CD4-positive, alpha-beta T cell treated with Interleukin-4 for 4 hours (primary cell): ENCODE results near the gene LAMB2.

Experiments
- DNase-seq: peaks from one replicate; pipeline ENCODE4 v3.0.0-alpha.2; 2020

LAMB2 gene

DNA sequence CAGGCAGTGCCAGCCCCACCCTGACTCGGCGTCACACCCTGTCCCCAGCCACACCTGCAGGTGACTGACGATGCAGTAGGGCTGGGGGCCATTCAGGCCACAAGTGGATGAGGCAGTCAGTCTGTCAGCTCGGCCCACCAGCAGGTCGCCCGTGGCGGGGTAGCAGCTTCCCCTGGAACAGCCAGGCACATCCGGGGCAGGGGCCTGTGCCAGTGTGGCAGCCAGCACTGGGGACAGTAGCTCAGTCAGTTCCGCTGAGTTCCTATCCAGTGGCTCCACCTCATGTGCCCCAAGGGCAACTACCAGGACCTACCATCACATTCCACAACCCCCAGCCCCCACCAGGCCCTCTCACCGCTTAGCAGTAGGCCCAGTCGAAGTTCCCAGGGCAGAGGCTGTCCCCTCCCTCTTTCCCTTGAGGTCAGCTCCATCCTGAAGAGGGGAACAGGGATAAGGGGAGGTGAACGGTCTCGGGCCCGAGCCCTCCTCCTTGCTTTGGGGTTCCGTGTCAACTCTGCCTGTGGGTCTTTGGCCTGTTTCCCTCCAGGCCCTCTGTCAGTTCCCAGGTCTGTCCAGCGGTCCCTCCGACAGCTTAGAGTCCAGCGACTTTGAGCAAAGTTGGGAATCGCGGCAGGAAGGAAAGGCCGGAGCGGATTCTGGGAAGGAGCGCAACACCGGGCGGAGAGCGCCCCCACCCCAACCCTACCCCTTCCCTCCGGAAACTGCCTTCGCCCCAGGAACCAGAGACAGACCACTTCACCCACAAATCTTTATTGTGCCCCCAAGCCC, at the start of gene LAMB2:
Gene LAMB2, minus strand, starts transcription at position 614 of the 789 bp plus-strand sequence. Its CDS starts 183 bp downstream, at position 431.
- DNase-seq, result no peak

DNA sequence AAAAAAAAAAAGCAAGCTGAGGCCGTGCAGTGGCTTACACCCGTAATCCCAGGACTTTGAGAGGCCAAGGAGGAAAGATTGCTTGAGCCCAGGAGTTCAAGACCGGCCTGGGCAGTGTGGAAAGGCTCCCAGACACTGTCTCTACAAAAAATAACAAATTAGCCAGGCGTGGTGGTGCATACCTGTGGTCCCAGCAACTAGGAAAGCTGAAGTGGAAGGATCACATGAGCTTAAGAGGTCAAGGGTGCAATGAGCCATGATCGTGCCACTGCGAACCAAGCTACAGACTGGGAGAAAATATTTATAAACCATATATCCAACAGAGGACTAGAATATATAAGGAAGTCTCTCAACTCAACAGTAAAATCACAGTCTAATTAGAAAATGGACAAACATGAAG, 48.5 kb upstream of the LAMB2 start:
- DNase-seq, result no peak

DNA sequence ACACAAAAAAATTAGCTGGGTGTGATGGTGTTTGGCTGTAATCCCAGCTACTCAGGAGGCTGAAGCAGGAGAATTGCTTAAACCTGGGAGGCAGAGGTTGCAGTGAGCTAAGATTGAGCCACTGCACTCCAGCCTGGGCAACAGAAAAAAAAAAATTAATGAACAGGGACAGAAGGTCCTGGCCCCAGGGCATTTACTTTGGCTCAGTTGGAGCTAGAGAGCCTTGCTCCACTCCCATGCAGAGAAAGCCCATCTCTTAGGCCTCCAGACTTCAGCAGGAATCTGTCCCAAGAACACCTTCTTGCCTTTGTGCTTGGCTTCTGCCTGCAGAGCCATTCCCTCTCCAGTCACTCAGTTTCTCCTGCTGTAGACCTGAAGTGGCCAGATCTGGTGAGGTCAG, 47.3 kb upstream of the LAMB2 start:
- no peak for DNase-seq

DNA sequence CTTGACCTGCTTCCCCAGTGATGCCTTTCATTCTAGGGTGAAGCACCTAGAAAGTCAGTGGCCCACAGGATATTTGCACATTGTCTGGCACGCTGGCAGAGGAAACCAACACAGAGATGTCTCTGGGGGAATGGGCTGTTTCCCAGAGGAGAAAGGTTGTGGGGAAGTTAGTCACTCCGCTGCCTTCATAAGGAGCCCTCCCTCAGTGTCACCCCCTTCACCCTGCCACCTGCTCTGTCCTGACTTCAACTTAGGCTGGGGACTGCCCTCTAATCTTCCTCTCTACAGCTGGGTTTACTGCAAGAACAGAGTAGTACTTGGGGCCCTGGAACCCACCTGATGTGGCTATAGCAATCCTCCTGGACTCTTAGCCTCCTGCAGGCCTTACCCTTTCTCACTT, 44.2 kb upstream of the LAMB2 start:
- no peak for DNase-seq

- DNase-seq, result no peak
Measured at GRCh38 chr3:49175530-49175929, 42.7 kb upstream of the LAMB2 start.

- DNase-seq, result no peak
Measured at GRCh38 chr3:49174397-49174985, 41.6 kb upstream of the LAMB2 start.

DNA sequence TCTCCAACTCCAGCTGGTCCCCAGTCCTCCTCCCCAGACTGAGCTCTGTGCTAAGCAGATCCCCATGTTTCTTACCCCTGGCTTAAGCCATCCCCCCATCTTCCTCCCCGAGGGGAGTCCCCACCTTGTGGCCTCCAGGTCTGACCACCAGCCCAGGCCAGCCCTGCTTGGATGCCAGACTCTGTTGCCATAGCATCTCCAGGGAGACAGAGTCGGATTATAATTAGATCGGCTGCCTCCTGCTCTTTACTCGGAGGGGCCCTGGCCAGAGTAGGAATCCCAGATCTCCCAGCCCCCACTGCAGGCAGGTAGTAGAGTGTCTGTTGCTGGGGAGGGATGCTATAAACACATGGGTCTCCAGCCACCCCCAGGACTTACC, 40.9 kb upstream of the LAMB2 start:
- no peak for DNase-seq

DNA sequence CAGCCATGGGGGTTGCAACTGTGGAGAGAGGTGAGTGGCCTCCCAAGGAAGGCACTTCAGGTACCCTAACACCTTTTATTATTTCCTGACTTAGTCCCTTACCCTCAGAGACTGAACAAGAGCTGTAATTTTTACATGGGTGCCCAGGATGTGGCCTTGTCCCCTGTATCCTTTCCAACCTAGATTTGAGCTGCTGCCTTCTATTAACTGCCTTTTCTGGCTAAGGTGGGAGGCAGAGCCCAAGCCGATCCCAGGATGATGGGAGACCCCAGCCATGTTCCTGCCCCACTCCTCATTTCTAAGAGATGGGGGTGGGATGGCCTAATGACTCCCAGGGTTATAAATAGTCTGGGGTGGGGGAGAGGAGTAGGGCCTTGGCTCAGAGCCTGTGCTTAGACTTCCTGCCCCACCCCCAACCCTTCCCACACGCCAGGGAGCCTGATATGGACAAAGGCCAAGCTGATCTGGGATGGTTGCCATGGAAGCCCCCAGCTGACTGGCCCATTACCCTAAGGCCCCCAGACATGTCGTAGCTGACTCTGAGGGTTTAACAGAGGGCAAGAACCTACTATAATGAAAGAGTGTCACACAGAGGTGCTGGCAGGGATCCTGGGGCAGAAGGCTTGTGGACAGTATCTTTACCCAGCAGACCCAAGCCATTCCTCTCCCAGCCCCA, 40.4 kb upstream of the LAMB2 start:
- DNase-seq, result no peak

DNA sequence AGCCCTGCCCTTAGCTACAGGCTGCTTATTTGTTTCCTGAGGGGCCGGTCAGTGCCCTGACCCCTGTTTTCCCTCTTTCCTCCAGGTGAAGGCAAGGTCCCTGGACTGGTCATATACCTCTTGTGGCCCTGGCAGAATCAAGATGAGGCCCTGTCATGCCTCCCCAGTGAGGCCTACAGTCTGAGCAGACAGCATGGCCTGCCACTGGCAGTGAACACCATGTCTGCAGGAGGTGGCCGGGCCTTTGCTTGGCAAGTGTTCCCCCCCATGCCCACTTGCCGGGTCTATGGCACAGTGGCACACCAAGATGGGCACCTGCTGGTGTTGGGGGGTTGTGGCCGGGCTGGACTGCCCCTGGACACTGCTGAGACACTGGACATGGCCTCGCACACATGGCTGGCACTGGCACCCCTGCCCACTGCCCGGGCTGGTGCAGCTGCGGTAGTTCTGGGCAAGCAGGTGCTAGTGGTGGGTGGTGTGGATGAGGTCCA, 39.7 kb upstream of the LAMB2 start:
- no peak for DNase-seq

GRCh38 chr3:49171775-49172500, 39.1 kb upstream of the LAMB2 start:
- DNase-seq, result no peak

- peak; percentile 65 for DNase-seq
Measured at GRCh38 chr3:49171119-49171774, 38.4 kb upstream of the LAMB2 start, which contains the start of gene KLHDC8B. KLHDC8B (plus strand) TSS chr3:49171598; CDS start chr3:49172770, 1,172 bp downstream.

DNA sequence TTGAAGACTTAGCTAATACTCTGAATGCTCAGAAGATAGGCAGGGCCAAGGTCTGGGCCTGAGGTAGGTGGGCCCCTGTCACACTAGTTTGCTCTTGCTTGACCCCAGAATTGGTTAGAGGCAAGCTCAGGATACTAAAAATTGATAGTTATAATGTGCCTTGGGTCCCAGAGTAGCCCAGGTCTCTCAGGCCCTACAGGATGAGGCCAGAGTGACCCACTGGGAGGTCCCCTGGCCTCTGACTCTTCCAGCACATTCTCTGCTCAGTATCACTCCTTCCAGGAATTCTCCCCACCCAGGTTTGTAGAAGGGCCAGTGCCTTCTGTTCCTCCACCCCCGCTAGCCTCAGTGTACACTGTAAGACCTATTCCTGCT, 37.9 kb upstream of the LAMB2 start:
- no peak for DNase-seq

- DNase-seq, result no peak
Measured at GRCh38 chr3:49166752-49167556, 34.1 kb upstream of the LAMB2 start.

DNA sequence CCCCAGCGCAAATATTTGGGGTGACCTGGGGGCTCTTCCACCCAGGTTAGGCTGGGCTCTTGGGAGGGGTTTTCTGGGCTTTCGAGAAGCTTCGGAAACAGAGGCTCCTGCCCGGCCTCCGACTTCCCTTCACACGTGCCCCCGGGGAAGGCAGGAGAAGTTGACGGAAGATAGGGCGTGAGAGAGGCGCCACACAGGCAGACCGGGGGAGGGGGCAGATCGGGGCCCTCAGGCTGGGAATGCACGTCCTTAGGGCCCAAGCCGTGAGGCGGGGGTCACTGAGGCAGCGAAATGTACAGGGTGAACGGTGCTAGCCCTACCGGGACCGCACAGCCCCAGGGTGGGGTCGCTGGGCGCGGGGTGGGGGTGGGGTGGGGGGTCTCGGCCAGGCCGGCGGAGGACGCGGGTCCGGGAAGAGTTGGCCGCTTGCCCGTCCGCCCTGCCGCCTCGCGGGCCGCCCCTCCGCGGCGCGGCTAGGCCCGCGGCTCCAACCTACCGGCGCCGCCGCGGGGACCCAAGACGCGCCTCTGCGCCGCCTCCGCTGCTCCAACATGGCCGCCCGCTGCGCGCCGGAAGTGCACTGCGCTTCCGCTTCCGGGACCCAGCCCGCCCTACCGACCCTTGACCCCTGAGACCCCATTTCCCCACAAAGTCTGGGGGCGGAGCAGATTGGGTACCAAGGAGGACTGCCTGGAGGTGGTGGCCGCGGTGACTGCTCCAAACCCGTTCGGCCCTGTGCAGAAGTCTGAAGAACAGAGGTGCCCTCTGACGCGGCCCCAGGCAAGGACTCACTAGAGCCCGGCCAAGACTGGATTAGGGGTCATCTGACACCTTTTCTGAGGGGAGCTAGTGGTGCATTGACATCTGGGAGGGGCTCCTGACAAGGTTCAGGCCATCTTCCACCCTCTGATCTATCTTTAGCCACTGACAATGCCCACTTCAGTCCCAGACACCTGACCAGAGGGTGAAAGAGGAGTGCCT, 33.2 kb upstream of the LAMB2 start, which contains the start of gene CCDC71:
Gene CCDC71, minus strand, starts transcription at position 561 of the 981 bp plus-strand sequence. CDS start 2,123 bp downstream, outside the sequence.
- DNase-seq, result peak; percentile 72

- DNase-seq, result no peak
Measured at GRCh38 chr3:49164983-49165720, 32.3 kb upstream of the LAMB2 start.

- DNase-seq, result no peak
Measured at GRCh38 chr3:49163609-49164008, 30.8 kb upstream of the LAMB2 start.

- no peak for DNase-seq
Measured at GRCh38 chr3:49162751-49163419, 30.0 kb upstream of the LAMB2 start.

GRCh38 chr3:49161808-49162530, 29.1 kb upstream of the LAMB2 start:
- DNase-seq, result no peak
